ENCODE results near the gene ZFP1.

Gene ZFP1

DNA sequence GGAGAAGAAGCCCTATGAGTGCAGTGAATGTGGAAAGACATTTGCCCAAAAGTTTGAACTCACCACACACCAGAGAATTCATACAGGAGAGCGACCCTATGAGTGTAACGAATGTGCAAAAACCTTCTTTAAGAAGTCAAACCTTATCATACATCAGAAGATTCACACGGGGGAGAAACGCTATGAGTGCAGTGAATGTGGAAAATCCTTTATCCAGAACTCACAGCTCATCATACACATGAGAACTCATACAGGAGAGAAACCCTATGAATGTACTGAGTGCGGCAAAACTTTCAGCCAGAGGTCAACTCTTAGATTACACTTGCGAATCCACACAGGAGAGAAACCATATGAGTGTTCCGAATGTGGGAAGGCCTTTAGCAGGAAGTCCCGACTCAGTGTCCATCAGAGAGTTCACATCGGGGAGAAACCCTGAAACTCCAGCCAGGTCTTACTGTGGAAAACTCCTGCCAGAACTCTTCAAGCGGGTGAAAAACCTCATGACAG is 21.6 kb downstream of the ZFP1 start:
- no peaks in the 10 kb centered on the region for H3K27me3 Mint-ChIP-seq
- ATAC-seq (no peak), DNase-seq (no peak)
- H3K36me3 Mint-ChIP-seq (ENCODE audit: low read depth): peaks cover 91% of the 10 kb centered on the region
- H3K4me1 Mint-ChIP-seq: no peaks in the 10 kb centered on the region
- H3K4me3 Mint-ChIP-seq: no peak overlapping the region
- H3K9me3 Mint-ChIP-seq: peaks cover 71% of the 10 kb centered on the region
- no peak overlapping the region for H3K27ac Mint-ChIP-seq

DNA sequence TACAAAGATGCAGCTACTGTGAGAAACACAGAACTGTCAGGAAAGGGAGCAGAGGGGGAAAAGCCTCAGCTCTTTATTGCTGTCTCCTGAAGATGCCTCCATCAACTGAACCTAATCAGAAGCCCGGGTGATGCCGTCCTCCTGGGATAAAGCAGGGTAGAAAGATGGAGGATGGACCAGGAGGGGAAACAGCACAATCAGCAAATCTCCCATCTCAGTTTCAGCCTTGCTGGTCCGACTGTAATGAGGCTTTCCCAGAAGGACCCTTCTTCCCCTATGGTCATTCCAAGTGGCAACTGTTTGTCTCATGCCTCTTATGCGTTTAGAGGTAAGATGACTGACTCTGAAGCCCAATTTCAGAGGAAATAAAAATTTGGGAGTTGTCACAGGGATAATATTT is 24.3 kb downstream of the ZFP1 start:
- Mint-ChIP-seq H3K4me3 (no peak overlapping the region), H3K36me3 (ENCODE audit: low read depth) (peaks cover 71% of the 10 kb centered on the region), H3K4me1 (peaks cover under 1% of the 10 kb centered on the region), H3K9me3 (peaks cover 84% of the 10 kb centered on the region), H3K27ac (no peak overlapping the region), H3K27me3 (no peaks in the 10 kb centered on the region)
- no peak for DNase-seq
- no peak for ATAC-seq

GRCh38 chr16:75175074-75175473 is 26.8 kb downstream of the ZFP1 start:
- H3K4me3 Mint-ChIP-seq: no peak overlapping the region

DNA sequence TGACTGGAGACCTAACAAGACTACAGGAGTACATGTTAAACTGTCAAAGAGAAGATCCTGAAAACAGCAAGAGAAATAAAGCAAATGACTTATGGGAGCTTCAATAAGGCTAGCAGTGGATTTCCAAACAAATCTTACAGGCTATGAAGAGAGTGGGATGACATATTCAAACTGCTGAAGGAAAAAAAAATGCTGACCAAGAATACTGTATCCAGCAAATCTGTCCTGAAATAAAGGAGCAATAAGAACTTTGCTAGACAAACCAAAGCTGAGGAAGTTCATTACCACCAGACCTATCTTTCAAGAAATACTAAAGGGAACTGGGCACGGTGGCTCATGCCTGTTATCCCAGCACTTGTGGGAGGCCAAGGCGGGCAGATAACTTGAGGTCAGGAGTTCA is 28.6 kb downstream of the ZFP1 start:
- peaks cover 55% of the 10 kb centered on the region for H3K9me3 Mint-ChIP-seq
- H3K27me3 Mint-ChIP-seq: no peaks in the 10 kb centered on the region
- peaks cover 3% of the 10 kb centered on the region for H3K4me1 Mint-ChIP-seq
- H3K4me3 Mint-ChIP-seq: no peak overlapping the region
- DNase-seq (no peak), ATAC-seq (no peak)
- no peak overlapping the region for H3K27ac Mint-ChIP-seq
- H3K36me3 Mint-ChIP-seq (ENCODE audit: low read depth): peaks cover 28% of the 10 kb centered on the region

More at GRCh38 chr16:75175074-75175473, 26.8 kb downstream of the ZFP1 start:
- H3K9me3 Mint-ChIP-seq: peaks cover 70% of the 10 kb centered on the region
- peaks cover 3% of the 10 kb centered on the region for H3K4me1 Mint-ChIP-seq
- ATAC-seq: no peak
- H3K27ac Mint-ChIP-seq: no peak overlapping the region
- no peak for DNase-seq
- H3K27me3 Mint-ChIP-seq: no peaks in the 10 kb centered on the region
- peaks cover 46% of the 10 kb centered on the region for H3K36me3 Mint-ChIP-seq (ENCODE audit: low read depth)

DNA sequence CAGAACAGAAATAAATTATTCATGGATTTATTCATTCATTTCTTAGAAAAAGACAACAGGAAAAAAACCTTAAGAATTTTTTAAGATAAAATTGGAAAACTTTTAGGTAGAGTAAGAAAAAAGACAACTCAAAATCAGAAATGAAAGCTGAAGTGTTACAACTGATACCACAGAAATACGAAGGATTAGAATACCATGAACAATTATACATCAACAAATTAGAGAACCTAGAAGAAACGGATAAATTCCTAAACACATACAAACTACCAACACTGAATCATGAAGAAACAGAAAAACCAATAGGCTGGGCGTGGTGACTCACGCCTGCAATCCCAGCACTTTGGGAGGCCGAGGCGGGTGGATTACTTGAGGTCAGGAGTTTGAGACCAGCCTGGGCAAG is 30.9 kb downstream of the ZFP1 start:
- H3K4me3 Mint-ChIP-seq: no peak overlapping the region
- H3K27ac Mint-ChIP-seq: no peak overlapping the region
- ATAC-seq (no peak), DNase-seq (no peak)
- peaks cover 3% of the 10 kb centered on the region for H3K4me1 Mint-ChIP-seq
- H3K36me3 Mint-ChIP-seq (ENCODE audit: low read depth): peaks cover 8% of the 10 kb centered on the region
- no peaks in the 10 kb centered on the region for H3K27me3 Mint-ChIP-seq
- peaks cover 32% of the 10 kb centered on the region for H3K9me3 Mint-ChIP-seq

DNA sequence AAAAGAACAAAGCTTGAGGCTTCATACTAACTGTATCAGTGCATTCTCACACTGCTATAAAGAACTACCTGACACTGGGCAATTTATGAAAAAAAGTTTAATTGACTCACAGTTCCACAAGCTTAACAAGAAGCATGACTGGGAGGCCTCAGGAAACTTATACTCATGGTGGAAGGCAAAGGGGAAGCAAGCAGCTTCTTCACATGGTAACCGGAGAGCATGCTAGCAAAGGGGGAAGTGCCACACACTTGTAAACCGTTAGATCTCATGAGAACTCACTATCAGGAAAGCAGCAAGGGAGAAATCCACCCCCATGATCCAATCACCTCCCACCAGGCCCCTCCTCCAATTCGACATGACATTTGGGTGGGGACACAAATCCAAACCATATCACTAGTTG is 33.3 kb downstream of the ZFP1 start:
- DNase-seq (no peak), ATAC-seq (no peak)
- peaks cover 16% of the 10 kb centered on the region for H3K9me3 Mint-ChIP-seq
- H3K4me1 Mint-ChIP-seq: peaks cover 3% of the 10 kb centered on the region
- H3K4me3 Mint-ChIP-seq: no peak overlapping the region
- H3K27ac Mint-ChIP-seq: no peak overlapping the region
- no peaks in the 10 kb centered on the region for H3K27me3 Mint-ChIP-seq
- peaks cover 1% of the 10 kb centered on the region for H3K36me3 Mint-ChIP-seq (ENCODE audit: low read depth)

DNA sequence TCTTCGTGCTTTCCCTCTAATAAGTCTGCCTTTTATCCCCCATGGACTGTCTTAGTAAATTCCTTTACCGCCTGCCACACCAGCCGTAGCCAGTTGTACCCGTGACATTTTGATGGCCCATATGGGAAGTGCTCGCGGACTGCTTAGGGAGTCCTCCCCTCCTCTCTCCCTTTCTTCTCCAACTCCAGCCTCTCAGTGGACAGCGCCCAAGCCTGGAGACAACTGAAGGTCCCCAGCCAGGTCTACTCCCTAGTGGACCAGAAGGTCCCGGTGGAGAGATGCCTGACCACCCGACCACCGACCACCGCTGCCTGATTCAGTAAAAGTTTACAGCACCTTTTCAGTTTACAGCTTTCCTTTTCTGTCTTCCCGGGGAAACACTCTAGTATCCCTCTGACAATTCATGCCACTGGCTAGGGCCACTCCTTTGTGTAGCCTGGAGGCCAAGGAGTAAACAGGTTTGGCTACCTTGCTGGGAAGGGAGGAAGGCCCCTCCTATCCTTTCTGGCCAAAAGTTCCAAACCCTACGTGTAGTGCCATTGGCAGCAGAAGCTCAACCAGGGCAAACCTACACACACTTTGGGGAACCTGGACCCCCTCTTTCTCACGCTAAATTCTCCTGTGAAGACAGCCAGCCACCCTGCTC is 40.6 kb downstream of the ZFP1 start:
- Mint-ChIP-seq H3K4me3 (no peak overlapping the region), H3K27me3 (peaks cover 10% of the 10 kb centered on the region), H3K9me3 (no peaks in the 10 kb centered on the region), H3K4me1 (no peaks in the 10 kb centered on the region), H3K36me3 (ENCODE audit: low read depth) (no peaks in the 10 kb centered on the region), H3K27ac (no peak overlapping the region)
- no peak for DNase-seq
- no peak for ATAC-seq

GRCh38 chr16:75189638-75190245 is 41.4 kb downstream of the ZFP1 start:
- Mint-ChIP-seq H3K4me1 (no peaks in the 10 kb centered on the region), H3K27me3 (peaks cover 10% of the 10 kb centered on the region), H3K4me3 (no peak overlapping the region), H3K27ac (no peak overlapping the region), H3K36me3 (ENCODE audit: low read depth) (no peaks in the 10 kb centered on the region), H3K9me3 (no peaks in the 10 kb centered on the region)
- ATAC-seq (peak; percentile 24), DNase-seq (no peak)

DNA sequence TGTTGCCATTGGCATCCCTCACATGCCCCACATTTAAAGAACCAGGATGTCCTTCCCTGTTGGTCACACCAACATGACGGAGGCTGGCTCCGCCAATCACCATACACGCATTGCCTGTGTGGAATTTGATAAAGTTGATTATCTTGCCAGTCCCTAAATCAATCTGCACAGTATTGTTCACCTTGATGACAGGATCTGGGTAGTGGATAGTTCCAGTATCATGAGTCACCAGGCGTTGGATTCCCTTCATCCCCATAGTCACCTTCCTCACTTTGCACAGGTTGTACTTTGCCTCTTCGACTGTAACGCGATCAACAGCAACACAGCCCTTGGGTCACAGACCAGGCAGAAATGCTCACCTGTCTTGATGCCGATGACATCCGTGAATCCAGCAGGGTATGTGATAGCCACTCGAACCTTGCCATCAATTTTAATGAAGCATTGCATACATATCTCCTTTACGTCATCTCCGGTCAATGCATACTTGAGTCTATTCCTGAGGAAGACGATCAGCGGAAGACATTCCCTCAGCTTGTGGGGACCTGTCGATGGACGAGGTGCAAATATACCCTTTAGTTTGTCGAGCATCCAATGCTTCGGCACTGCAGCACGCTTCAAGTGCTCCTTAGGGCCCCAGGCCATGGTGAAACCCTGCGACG is 44.4 kb downstream of the ZFP1 start:
- ATAC-seq (no peak), DNase-seq (no peak)
- peaks cover 20% of the 10 kb centered on the region for H3K27me3 Mint-ChIP-seq
- no peaks in the 10 kb centered on the region for H3K9me3 Mint-ChIP-seq
- H3K4me3 Mint-ChIP-seq: no peak overlapping the region
- H3K27ac Mint-ChIP-seq: no peak overlapping the region
- H3K36me3 Mint-ChIP-seq (ENCODE audit: low read depth): no peaks in the 10 kb centered on the region
- H3K4me1 Mint-ChIP-seq: no peaks in the 10 kb centered on the region

GRCh38 chr16:75193265-75193650 is 44.9 kb downstream of the ZFP1 start:
- ATAC-seq: no peak
- H3K9me3 Mint-ChIP-seq: no peaks in the 10 kb centered on the region
- no peaks in the 10 kb centered on the region for H3K36me3 Mint-ChIP-seq (ENCODE audit: low read depth)
- H3K27me3 Mint-ChIP-seq: peaks cover 25% of the 10 kb centered on the region
- no peak for DNase-seq
- no peak overlapping the region for H3K4me3 Mint-ChIP-seq
- no peaks in the 10 kb centered on the region for H3K4me1 Mint-ChIP-seq
- H3K27ac Mint-ChIP-seq: no peak overlapping the region

DNA sequence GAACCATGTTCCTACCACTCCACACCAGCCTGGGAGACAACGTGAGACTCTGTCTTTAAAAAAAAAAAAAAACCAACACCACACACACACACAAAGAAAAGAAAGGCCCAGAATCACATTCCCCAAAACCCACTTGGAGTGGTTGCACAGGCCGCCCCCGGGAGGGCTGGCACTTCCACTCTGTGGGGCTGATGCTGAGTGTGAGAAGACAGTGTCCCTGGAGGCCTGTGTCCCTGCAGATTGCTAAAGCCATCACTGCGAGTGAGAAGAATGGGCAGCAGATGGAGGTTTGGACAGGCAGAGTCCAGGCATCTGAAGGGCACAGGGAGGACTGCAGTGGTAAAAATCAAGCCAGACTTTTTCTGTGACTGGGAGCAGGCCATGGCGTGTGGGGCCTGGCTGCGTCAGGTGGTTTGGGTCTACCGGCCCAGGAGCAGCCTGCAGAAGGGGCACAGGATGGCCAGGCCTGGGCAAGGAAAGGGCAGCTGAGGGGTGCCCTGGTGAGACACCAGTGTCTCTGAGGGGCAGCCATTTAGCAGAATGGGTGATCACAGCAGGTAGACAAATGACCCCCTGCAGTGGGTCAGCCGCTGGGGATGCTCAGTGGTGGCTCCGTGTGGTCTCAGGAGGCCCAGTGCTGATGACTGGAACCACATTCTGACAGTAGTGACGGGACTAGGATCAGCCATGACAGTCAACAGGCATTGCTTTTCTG is 45.6 kb downstream of the ZFP1 start:
- H3K4me3 Mint-ChIP-seq: no peak overlapping the region
- ATAC-seq: no peak
- H3K4me1 Mint-ChIP-seq: no peaks in the 10 kb centered on the region
- no peaks in the 10 kb centered on the region for H3K9me3 Mint-ChIP-seq
- DNase-seq: no peak
- peaks cover 28% of the 10 kb centered on the region for H3K27me3 Mint-ChIP-seq
- no peak overlapping the region for H3K27ac Mint-ChIP-seq
- no peaks in the 10 kb centered on the region for H3K36me3 Mint-ChIP-seq (ENCODE audit: low read depth)

DNA sequence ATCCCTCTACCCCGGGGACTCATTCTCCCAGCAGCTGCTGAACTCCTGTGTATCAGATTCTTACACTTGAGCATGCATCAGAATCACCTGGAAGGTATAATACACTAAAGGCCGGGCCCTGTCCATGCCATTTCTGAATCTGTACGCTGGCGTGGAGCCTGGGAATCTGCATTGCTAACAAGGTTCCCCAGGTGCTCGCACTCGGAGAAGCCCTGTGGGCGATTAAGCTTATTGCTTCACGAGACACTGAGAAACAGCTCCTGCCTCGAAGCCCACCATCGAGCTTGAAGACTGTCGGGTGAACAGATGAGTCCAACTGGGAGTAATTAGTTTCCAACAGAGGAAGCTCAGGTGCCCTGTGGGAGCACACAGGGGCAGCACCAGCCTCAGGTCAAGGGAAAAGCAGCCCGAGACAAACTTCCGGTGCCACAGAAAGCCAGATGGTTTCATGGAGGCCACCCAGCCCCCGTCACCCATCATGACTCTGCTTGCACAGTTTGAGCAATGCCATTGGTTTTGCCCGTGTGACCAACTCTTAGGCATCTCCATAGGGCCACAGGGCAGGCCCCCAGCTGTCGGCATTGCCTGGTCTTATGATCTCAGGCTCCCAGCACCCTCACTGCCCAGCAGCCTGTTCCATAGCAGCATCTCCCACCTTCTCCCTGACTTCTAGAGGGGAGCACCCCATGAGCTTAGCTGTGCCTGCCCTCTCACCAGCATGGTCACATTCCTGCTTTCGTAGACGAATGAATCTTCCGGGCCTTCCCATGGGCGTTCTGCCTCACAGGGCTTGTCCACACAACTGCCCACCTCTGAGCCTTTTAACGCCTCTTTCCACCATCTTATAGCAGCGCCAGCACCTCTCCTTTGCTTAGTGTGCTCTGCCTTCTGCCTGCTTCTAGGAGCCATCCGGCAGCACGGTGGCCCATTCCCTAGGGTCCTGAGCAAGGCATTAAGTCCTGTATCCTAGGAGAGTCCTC is 47.8 kb downstream of the ZFP1 start:
- ATAC-seq (no peak), DNase-seq (no peak)
- no peak overlapping the region for H3K4me3 Mint-ChIP-seq
- no peaks in the 10 kb centered on the region for H3K9me3 Mint-ChIP-seq
- peaks cover 35% of the 10 kb centered on the region for H3K27me3 Mint-ChIP-seq
- peaks cover 6% of the 10 kb centered on the region for H3K4me1 Mint-ChIP-seq
- no peak overlapping the region for H3K27ac Mint-ChIP-seq
- H3K36me3 Mint-ChIP-seq (ENCODE audit: low read depth): no peaks in the 10 kb centered on the region

GRCh38 chr16:75196836-75197235 is 48.5 kb downstream of the ZFP1 start:
- no peak overlapping the region for H3K27ac Mint-ChIP-seq
- ATAC-seq (no peak), DNase-seq (no peak)
- no peaks in the 10 kb centered on the region for H3K36me3 Mint-ChIP-seq (ENCODE audit: low read depth)
- no peak overlapping the region for H3K4me3 Mint-ChIP-seq
- peaks cover 29% of the 10 kb centered on the region for H3K27me3 Mint-ChIP-seq
- peaks cover 9% of the 10 kb centered on the region for H3K4me1 Mint-ChIP-seq
- no peaks in the 10 kb centered on the region for H3K9me3 Mint-ChIP-seq
